Activated CD4-positive, CD25-positive, alpha-beta regulatory T cell treated with anti-CD3 and anti-CD28 coated beads, Interleukin-2, amount 50 U/mL, for 72 hours (primary cell): ENCODE measurements around the gene UGT1A6.
"Not testable (repeated sequence)": the region's sequence is repeated elsewhere in the genome, so short reads cannot be mapped to it uniquely, and the experiment has no call there.

Source experiments
- DNase-seq: peaks from one replicate; pipeline ENCODE4 v3.0.0; 2021

UGT1A6 gene

GRCh38 chr2:233736868-233737653, 44.4 kb downstream of the UGT1A6 start:
- DNase-seq, result not testable (repeated sequence)

GRCh38 chr2:233740870-233741269, 48.2 kb downstream of the UGT1A6 start:
- no peak for DNase-seq

GRCh38 chr2:233743464-233744259, 51.0 kb downstream of the UGT1A6 start:
- no peak for DNase-seq

GRCh38 chr2:233745073-233745755, 52.5 kb downstream of the UGT1A6 start:
- DNase-seq, result no peak

- not testable (repeated sequence) for DNase-seq
Observed at GRCh38 chr2:233745838-233746237, 53.1 kb downstream of the UGT1A6 start.

- DNase-seq, result no peak
Observed at GRCh38 chr2:233746475-233747282, 54.0 kb downstream of the UGT1A6 start.

- no peak for DNase-seq
Observed at GRCh38 chr2:233747283-233747544, 54.5 kb downstream of the UGT1A6 start.

- DNase-seq, result not testable (repeated sequence)
Observed at GRCh38 chr2:233750689-233751088, 58.0 kb downstream of the UGT1A6 start.

- not testable (repeated sequence) for DNase-seq
Observed at GRCh38 chr2:233751212-233752009, 58.7 kb downstream of the UGT1A6 start.

GRCh38 chr2:233754872-233755611, 62.4 kb downstream of the UGT1A6 start:
- DNase-seq, result no peak

GRCh38 chr2:233756429-233757081, 63.9 kb downstream of the UGT1A6 start:
- DNase-seq, result no peak

- no peak for DNase-seq
Observed at GRCh38 chr2:233758141-233758540, 65.5 kb downstream of the UGT1A6 start.

- DNase-seq, result no peak
Observed at GRCh38 chr2:233758849-233759248, 66.2 kb downstream of the UGT1A6 start.

GRCh38 chr2:233760043-233760442, 67.4 kb downstream of the UGT1A6 start, which contains the start of gene UGT1A1:
UGT1A1 (plus strand) TSS chr2:233760270; CDS start chr2:233760288, 18 bp downstream.
- DNase-seq, result no peak

GRCh38 chr2:233761040-233761769, 68.5 kb downstream of the UGT1A6 start:
- DNase-seq, result no peak

- DNase-seq, result no peak
Observed at GRCh38 chr2:233764264-233764663, 71.6 kb downstream of the UGT1A6 start.

GRCh38 chr2:233764761-233765160, 72.1 kb downstream of the UGT1A6 start:
- no peak for DNase-seq

- no peak for DNase-seq
Observed at GRCh38 chr2:233766416-233766815, 73.7 kb downstream of the UGT1A6 start.

GRCh38 chr2:233768076-233768475, 75.4 kb downstream of the UGT1A6 start:
- DNase-seq, result no peak

GRCh38 chr2:233769260-233769659, 76.6 kb downstream of the UGT1A6 start:
- no peak for DNase-seq
